WTC11 (cell line): Measurements from ENCODE around the gene LHX5. TPM values are rescaled to one million over a fixed set of nuclear protein-coding genes. Genes with fewer than 3 reads are reported as not detected.
A peak's percentile ranks its signal among the peaks of the same experiment; 100 is the strongest.

Source experiments
- ATAC-seq: fragments of 200-7000 bp; cut with Tn5 transposase; 2 replicates; pipeline ENCODE4 v1.10.0; 2021; ENCODE audit warnings: mild to moderate bottlenecking, moderate library complexity
- CTCF ChIA-PET: fragments of 300-600 bp; sonication (Branson Sonifier 250); formaldehyde crosslinking; loops from one replicate; lab custom pipeline; 2021; ENCODE audit warnings: antibody characterized with exemption; lab: Charles Lee
- POLR2A ChIA-PET: fragments of 350-600 bp; sonication (Branson Sonifier 250); formaldehyde crosslinking; loops from one replicate; lab custom pipeline; 2021; ENCODE audit warnings: antibody characterized with exemption; lab: Charles Lee
- DNase-seq: peaks from one replicate; pipeline ENCODE4 v3.0.0; 2021; ENCODE audit warnings: low spot score
- H3K27ac Mint-ChIP-seq: 2 replicates; pipeline ENCODE4 v1.8.0; 2021; ENCODE audit warnings: mixed read lengths
- H3K27me3 Mint-ChIP-seq: 2 replicates; pipeline ENCODE4 v1.8.0; 2021; ENCODE audit warnings: low read depth, mild to moderate bottlenecking, moderate library complexity, mixed read lengths
- H3K36me3 Mint-ChIP-seq: 2 replicates; pipeline ENCODE4 v1.8.0; 2021; ENCODE audit warnings: mixed read lengths
- H3K4me1 Mint-ChIP-seq: 2 replicates; pipeline ENCODE4 v1.8.0; 2022; ENCODE audit warnings: mixed read lengths
- H3K4me3 Mint-ChIP-seq: 2 replicates; pipeline ENCODE4 v1.8.0; 2021; ENCODE audit warnings: mild to moderate bottlenecking, moderate library complexity, mixed read lengths
- H3K9me3 Mint-ChIP-seq: 2 replicates; pipeline ENCODE4 v1.8.0; 2021; ENCODE audit warnings: mixed read lengths
- CREM ChIP-seq: sonication (generic); formaldehyde crosslinking; IDR thresholded peaks from 2 replicates; pipeline ENCODE4 v1.8.1; 2022; ENCODE audit warnings: mild to moderate bottlenecking, missing genetic modification reagents, moderate library complexity
- GTF2I ChIP-seq: fragments of 250-450 bp; sonication (Bioruptor Pico); conservative IDR thresholded peaks from 2 replicates; pipeline ENCODE4 v1.4.0; 2021; ENCODE audit warnings: mild to moderate bottlenecking
- IRF2 ChIP-seq: sonication (generic); formaldehyde crosslinking; IDR thresholded peaks from 2 replicates; pipeline ENCODE4 v1.8.0; 2022; ENCODE audit warnings: low read depth, missing genetic modification reagents, borderline replicate concordance
- JAZF1 ChIP-seq: fragments of 250-450 bp; sonication (Bioruptor Pico); IDR thresholded peaks from 2 replicates; pipeline ENCODE4 v1.9.0; 2021; ENCODE audit warnings: moderate library complexity, mild to moderate bottlenecking, inconsistent platforms
- JUN ChIP-seq: sonication (generic); formaldehyde crosslinking; IDR thresholded peaks from 2 replicates; pipeline ENCODE4 v1.8.0; 2023; ENCODE audit warnings: mild to moderate bottlenecking, missing genetic modification reagents
- KAT7 ChIP-seq: sonication (generic); formaldehyde crosslinking; IDR thresholded peaks from 2 replicates; pipeline ENCODE4 v1.8.1; 2023; ENCODE audit warnings: missing genetic modification reagents, mild to moderate bottlenecking, borderline replicate concordance
- MXD4 ChIP-seq: fragments of 250-450 bp; sonication (Bioruptor Pico); IDR thresholded peaks from 2 replicates; pipeline ENCODE4 v1.8.0; 2021; ENCODE audit warnings: mild to moderate bottlenecking, moderate library complexity, borderline replicate concordance
- NFE2L1 ChIP-seq: sonication (generic); formaldehyde crosslinking; IDR thresholded peaks from 2 replicates; pipeline ENCODE4 v1.8.1; 2023; ENCODE audit warnings: missing genetic modification reagents
- NFYB ChIP-seq: sonication (generic); formaldehyde crosslinking; conservative IDR thresholded peaks from 2 replicates; pipeline ENCODE4 v1.8.0; 2022; ENCODE audit warnings: low read depth, missing genetic modification reagents
- RELA ChIP-seq: sonication (generic); formaldehyde crosslinking; IDR thresholded peaks from 2 replicates; pipeline ENCODE4 v1.8.1; 2022; ENCODE audit warnings: missing genetic modification reagents, mild to moderate bottlenecking, borderline replicate concordance
- SOX15 ChIP-seq: fragments of 250-450 bp; sonication (Bioruptor Pico); IDR thresholded peaks from 2 replicates; pipeline ENCODE4 v1.9.0; 2021; ENCODE audit warnings: mild to moderate bottlenecking
- TCF7 ChIP-seq: sonication (generic); formaldehyde crosslinking; IDR thresholded peaks from 2 replicates; pipeline ENCODE4 v1.8.0; 2022; ENCODE audit warnings: mild to moderate bottlenecking, low read depth, missing genetic modification reagents, moderate library complexity
- TEAD1 ChIP-seq: sonication (generic); formaldehyde crosslinking; IDR thresholded peaks from 2 replicates; pipeline ENCODE4 v1.8.0; 2022; ENCODE audit warnings: mild to moderate bottlenecking, missing genetic modification reagents
- ZBTB21 ChIP-seq: sonication (generic); formaldehyde crosslinking; IDR thresholded peaks from 2 replicates; pipeline ENCODE4 v1.8.1; 2023; ENCODE audit warnings: mild to moderate bottlenecking, missing genetic modification reagents, borderline replicate concordance
- ZNF232 ChIP-seq: sonication (generic); formaldehyde crosslinking; IDR thresholded peaks from 2 replicates; pipeline ENCODE4 v1.8.0; 2022; ENCODE audit warnings: mild to moderate bottlenecking, missing genetic modification reagents
- ZNF317 ChIP-seq: sonication (generic); formaldehyde crosslinking; IDR thresholded peaks from 2 replicates; pipeline ENCODE4 v1.8.1; 2023; ENCODE audit warnings: low read depth, mild to moderate bottlenecking, moderate library complexity, missing genetic modification reagents, borderline replicate concordance
- ZNF396 ChIP-seq: fragments of 250-450 bp; sonication (Bioruptor Pico); IDR thresholded peaks from 2 replicates; pipeline ENCODE4 v1.8.0; 2021; ENCODE audit warnings: mild to moderate bottlenecking, moderate library complexity, borderline replicate concordance
- ZNF671 ChIP-seq: fragments of 250-450 bp; sonication (Bioruptor Pico); IDR thresholded peaks from 2 replicates; pipeline ENCODE4 v1.8.0; 2021; ENCODE audit warnings: mild to moderate bottlenecking
- total RNA-seq: library from RNA; stranded (reverse); gene quantifications from 3 replicates; pipeline ENCODE4 v1.2.3, GENCODE V29; 2021
- TF ChIP-seq, protein P1 (sequence below): sonication (generic); formaldehyde crosslinking; IDR thresholded peaks from 2 replicates; pipeline ENCODE4 v1.8.0; 2022; ENCODE audit warnings: missing genetic modification reagents
- TF ChIP-seq, protein P2 (sequence below): sonication (generic); formaldehyde crosslinking; IDR thresholded peaks from 2 replicates; pipeline ENCODE4 v1.8.0; 2022; ENCODE audit warnings: mild to moderate bottlenecking, missing genetic modification reagents
- TF ChIP-seq, protein P3 (sequence below): sonication (generic); formaldehyde crosslinking; IDR thresholded peaks from 2 replicates; pipeline ENCODE4 v1.8.1; 2022; ENCODE audit warnings: mild to moderate bottlenecking, moderate library complexity, missing genetic modification reagents
- TF ChIP-seq, protein P4 (sequence below): sonication (generic); formaldehyde crosslinking; IDR thresholded peaks from 2 replicates; pipeline ENCODE4 v1.8.0; 2022; ENCODE audit warnings: mild to moderate bottlenecking, missing genetic modification reagents
- TF ChIP-seq, protein P5 (sequence below): fragments of 250-450 bp; sonication (Bioruptor Pico); IDR thresholded peaks from 2 replicates; pipeline ENCODE4 v1.9.0; 2021; ENCODE audit warnings: mild to moderate bottlenecking, borderline replicate concordance

Gene LHX5
- total RNA-seq, 1 experiment from 2014 or later, result 3.0 TPM

DNA sequence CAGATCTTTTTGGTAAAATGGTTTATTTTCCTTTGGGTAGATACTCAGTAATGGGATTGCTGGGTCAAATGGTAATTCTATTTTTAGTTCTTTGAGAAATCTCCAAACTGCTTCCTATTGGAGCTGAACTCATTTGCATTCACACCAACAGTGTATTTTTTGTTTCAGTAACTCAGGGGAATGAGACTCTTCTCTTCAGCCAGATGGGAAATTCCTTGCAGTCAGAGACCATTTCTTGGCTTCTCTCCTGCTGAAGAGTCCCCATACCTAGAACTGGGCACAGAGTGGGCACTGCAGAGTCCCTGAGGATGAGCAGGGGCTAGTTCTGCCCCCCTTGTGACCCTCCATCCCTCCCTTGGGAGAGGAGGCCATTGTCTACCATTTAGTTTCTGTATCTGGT lies 38.7 kb downstream of the LHX5 start (continued):
- TF ChIP-seq, protein P1, sequence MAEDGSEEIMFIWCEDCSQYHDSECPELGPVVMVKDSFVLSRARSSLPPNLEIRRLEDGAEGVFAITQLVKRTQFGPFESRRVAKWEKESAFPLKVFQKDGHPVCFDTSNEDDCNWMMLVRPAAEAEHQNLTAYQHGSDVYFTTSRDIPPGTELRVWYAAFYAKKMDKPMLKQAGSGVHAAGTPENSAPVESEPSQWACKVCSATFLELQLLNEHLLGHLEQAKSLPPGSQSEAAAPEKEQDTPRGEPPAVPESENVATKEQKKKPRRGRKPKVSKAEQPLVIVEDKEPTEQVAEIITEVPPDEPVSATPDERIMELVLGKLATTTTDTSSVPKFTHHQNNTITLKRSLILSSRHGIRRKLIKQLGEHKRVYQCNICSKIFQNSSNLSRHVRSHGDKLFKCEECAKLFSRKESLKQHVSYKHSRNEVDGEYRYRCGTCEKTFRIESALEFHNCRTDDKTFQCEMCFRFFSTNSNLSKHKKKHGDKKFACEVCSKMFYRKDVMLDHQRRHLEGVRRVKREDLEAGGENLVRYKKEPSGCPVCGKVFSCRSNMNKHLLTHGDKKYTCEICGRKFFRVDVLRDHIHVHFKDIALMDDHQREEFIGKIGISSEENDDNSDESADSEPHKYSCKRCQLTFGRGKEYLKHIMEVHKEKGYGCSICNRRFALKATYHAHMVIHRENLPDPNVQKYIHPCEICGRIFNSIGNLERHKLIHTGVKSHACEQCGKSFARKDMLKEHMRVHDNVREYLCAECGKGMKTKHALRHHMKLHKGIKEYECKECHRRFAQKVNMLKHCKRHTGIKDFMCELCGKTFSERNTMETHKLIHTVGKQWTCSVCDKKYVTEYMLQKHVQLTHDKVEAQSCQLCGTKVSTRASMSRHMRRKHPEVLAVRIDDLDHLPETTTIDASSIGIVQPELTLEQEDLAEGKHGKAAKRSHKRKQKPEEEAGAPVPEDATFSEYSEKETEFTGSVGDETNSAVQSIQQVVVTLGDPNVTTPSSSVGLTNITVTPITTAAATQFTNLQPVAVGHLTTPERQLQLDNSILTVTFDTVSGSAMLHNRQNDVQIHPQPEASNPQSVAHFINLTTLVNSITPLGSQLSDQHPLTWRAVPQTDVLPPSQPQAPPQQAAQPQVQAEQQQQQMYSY, result no peak
- TF ChIP-seq MXD4 (CRISPR knock-in tag), result no peak

DNA sequence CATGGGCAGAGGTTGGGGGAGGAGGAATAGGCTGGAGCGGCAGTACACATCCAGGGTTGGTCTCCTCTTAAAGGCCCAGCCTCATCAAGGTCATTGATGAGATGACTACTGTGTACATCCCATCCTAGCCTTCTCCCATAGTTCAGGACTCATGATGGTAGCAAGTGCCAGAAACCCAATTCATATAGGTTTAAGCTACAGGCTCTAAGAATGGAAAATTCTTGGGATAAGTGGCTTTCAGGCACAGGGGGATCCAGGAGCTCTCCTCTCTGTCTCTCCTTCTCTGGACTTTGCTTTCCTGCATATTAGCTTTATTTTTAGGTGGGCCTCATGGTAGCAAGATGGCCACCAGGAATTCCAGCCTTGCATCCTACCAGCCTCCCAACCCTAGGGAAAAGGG lies 43.2 kb downstream of the LHX5 start:
- peaks cover 2% of the 10 kb centered on the region; the same call in 1 of the 2 replicates for H3K27me3 Mint-ChIP-seq
- H3K4me1 Mint-ChIP-seq, result peaks cover 7% of the 10 kb centered on the region
- H3K27ac Mint-ChIP-seq, result no peak overlapping the region
- POLR2A ChIA-PET, result no interaction called here
- CTCF ChIA-PET, result interaction anchor here (1.3 kb wide), 1 partner anchor 33 kb away, joined by 5 read pairs; no protein-coding TSS in a partner anchor
- H3K36me3 Mint-ChIP-seq, result no peaks in the 10 kb centered on the region
- no peak for DNase-seq
- TF ChIP-seq IRF2 (CRISPR knock-in tag), result no peak
- TF ChIP-seq GTF2I, result 0 out of 2 replicates have a peak, but pooled peaks have one; percentile 55
- no peak overlapping the region for H3K4me3 Mint-ChIP-seq
- peaks cover 7% of the 10 kb centered on the region for H3K9me3 Mint-ChIP-seq
- ATAC-seq, result no peak

DNA sequence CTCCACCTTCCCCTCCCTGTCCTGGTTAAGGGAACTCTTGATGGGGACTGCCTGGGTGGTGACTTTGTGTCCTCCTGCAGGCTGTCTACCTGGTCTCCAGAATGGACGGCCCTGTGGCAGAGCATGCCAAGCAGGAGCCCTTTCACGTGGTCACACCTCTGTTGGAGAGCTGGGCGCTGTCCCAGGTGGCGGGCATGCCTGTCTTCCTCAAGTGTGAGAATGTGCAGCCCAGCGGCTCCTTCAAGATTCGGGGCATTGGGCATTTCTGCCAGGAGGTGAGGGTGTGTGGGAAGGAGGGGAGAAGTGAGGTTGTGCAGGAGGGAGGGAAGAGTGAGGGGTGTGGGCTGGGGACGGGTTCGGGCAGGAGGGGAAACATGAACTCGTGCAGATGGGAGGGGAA lies 43.8 kb downstream of the LHX5 start:
- no peaks in the 10 kb centered on the region for H3K36me3 Mint-ChIP-seq
- peaks cover 7% of the 10 kb centered on the region for H3K9me3 Mint-ChIP-seq
- POLR2A ChIA-PET, result no interaction called here
- no peak for DNase-seq
- no peak for ATAC-seq
- H3K27me3 Mint-ChIP-seq, result peaks cover 2% of the 10 kb centered on the region; the same call in 1 of the 2 replicates
- H3K27ac Mint-ChIP-seq, result no peak overlapping the region
- CTCF ChIA-PET, result no interaction called here
- H3K4me1 Mint-ChIP-seq, result peaks cover 7% of the 10 kb centered on the region
- no peak overlapping the region for H3K4me3 Mint-ChIP-seq
- TF ChIP-seq, protein P2, sequence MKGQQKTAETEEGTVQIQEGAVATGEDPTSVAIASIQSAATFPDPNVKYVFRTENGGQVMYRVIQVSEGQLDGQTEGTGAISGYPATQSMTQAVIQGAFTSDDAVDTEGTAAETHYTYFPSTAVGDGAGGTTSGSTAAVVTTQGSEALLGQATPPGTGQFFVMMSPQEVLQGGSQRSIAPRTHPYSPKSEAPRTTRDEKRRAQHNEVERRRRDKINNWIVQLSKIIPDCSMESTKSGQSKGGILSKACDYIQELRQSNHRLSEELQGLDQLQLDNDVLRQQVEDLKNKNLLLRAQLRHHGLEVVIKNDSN, result no peak
- TF ChIP-seq KAT7 (CRISPR knock-in tag) (no peak), ZBTB21 (no peak), ZNF671 (no peak), ZNF396 (CRISPR knock-in tag) (no peak), JAZF1 (no peak), ZNF232 (CRISPR knock-in tag) (no peak), SOX15 (CRISPR knock-in tag) (no peak)
- TF ChIP-seq, protein P3, sequence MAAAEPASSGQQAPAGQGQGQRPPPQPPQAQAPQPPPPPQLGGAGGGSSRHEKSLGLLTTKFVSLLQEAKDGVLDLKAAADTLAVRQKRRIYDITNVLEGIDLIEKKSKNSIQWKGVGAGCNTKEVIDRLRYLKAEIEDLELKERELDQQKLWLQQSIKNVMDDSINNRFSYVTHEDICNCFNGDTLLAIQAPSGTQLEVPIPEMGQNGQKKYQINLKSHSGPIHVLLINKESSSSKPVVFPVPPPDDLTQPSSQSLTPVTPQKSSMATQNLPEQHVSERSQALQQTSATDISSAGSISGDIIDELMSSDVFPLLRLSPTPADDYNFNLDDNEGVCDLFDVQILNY (CRISPR knock-in tag), result no peak
- TF ChIP-seq, protein P4, sequence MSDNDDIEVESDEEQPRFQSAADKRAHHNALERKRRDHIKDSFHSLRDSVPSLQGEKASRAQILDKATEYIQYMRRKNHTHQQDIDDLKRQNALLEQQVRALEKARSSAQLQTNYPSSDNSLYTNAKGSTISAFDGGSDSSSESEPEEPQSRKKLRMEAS (CRISPR knock-in tag), result no peak

DNA sequence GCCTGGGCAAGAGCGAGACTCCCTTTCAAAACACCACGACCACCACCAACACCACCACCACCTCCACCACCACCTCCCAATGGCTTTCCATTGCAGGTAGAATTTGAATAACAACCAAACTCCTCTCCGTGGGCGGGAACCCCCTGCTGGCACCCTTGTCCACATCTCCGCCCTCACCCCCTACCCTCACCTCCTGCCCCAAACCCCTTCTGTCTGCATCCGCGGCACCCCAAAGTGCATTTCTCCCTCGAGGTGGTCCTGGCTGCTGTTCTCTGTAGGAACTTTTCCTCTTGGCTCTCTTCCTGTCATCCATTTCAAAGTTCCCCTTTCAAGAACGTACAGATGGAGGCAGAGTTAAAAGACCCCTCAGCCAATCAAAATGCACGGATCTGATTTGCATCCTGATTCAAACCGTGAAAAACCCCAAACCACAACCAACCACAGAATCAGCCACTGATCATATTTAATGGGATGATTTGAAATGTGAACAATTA lies 45.7 kb downstream of the LHX5 start:
- H3K27me3 Mint-ChIP-seq, result no peaks in the 10 kb centered on the region; the same call in 1 of the 2 replicates
- POLR2A ChIA-PET, result no interaction called here
- H3K4me1 Mint-ChIP-seq, result peaks cover 16% of the 10 kb centered on the region
- peak overlapping the region; percentile 75 for H3K4me3 Mint-ChIP-seq
- peaks cover 7% of the 10 kb centered on the region for H3K9me3 Mint-ChIP-seq
- CTCF ChIA-PET, result interaction anchor here (0.6 to 1.9 kb wide), 94 partner anchors 9 to 503 kb away, joined by 3 to 41 read pairs (median 5); partner anchors contain the start of genes DDX54, PLBD2, RASAL1 and RITA1
- peak; percentile 63 for DNase-seq
- ATAC-seq, result peak; percentile 56
- no peak overlapping the region for H3K27ac Mint-ChIP-seq
- H3K36me3 Mint-ChIP-seq, result no peaks in the 10 kb centered on the region
- no peak for TF ChIP-seq ZNF317
- no peak for TF ChIP-seq CREM (CRISPR knock-in tag)
- TF ChIP-seq, protein P5, sequence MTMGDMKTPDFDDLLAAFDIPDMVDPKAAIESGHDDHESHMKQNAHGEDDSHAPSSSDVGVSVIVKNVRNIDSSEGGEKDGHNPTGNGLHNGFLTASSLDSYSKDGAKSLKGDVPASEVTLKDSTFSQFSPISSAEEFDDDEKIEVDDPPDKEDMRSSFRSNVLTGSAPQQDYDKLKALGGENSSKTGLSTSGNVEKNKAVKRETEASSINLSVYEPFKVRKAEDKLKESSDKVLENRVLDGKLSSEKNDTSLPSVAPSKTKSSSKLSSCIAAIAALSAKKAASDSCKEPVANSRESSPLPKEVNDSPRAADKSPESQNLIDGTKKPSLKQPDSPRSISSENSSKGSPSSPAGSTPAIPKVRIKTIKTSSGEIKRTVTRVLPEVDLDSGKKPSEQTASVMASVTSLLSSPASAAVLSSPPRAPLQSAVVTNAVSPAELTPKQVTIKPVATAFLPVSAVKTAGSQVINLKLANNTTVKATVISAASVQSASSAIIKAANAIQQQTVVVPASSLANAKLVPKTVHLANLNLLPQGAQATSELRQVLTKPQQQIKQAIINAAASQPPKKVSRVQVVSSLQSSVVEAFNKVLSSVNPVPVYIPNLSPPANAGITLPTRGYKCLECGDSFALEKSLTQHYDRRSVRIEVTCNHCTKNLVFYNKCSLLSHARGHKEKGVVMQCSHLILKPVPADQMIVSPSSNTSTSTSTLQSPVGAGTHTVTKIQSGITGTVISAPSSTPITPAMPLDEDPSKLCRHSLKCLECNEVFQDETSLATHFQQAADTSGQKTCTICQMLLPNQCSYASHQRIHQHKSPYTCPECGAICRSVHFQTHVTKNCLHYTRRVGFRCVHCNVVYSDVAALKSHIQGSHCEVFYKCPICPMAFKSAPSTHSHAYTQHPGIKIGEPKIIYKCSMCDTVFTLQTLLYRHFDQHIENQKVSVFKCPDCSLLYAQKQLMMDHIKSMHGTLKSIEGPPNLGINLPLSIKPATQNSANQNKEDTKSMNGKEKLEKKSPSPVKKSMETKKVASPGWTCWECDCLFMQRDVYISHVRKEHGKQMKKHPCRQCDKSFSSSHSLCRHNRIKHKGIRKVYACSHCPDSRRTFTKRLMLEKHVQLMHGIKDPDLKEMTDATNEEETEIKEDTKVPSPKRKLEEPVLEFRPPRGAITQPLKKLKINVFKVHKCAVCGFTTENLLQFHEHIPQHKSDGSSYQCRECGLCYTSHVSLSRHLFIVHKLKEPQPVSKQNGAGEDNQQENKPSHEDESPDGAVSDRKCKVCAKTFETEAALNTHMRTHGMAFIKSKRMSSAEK, result no peak
- TF ChIP-seq TCF7 (CRISPR knock-in tag), result no peak
- no peak for TF ChIP-seq TEAD1 (CRISPR knock-in tag)
- TF ChIP-seq RELA, result no peak
- TF ChIP-seq NFE2L1 (CRISPR knock-in tag), result 0 out of 2 replicates have a peak, but pooled peaks have one; percentile 57
- peak; percentile 44; the same call in 1 of the 2 replicates for TF ChIP-seq NFYB (CRISPR knock-in tag)
- TF ChIP-seq JUN (CRISPR knock-in tag), result no peak
